Esophagus squamous epithelium (tissue), 4 donors: ENCODE measurements around the gene PDSS2.

Experiments used
- POLR2A ChIP-seq, 4 donors: fragments of 450-650 bp; IDR thresholded peaks; one replicate each; pipeline ENCODE4 v1.6.1; 2017; ENCODE audit warnings: antibody characterized with exemption in 4 of 4, mild to moderate bottlenecking in 4 of 4, moderate library complexity in 3 of 4
- TF ChIP-seq, protein P1 (sequence below), 6 experiments: fragments of 450-650 bp in 4 of 6; fragments of 200-600 bp in 2 of 6; sonication (generic) in 2 of 6; IDR thresholded peaks; one replicate each; pipeline ENCODE4 v1.5.1; 2016 to 2019; ENCODE audit warnings: antibody characterized with exemption in 6 of 6, mild to moderate bottlenecking in 4 of 6, moderate library complexity in 4 of 6

DNA sequence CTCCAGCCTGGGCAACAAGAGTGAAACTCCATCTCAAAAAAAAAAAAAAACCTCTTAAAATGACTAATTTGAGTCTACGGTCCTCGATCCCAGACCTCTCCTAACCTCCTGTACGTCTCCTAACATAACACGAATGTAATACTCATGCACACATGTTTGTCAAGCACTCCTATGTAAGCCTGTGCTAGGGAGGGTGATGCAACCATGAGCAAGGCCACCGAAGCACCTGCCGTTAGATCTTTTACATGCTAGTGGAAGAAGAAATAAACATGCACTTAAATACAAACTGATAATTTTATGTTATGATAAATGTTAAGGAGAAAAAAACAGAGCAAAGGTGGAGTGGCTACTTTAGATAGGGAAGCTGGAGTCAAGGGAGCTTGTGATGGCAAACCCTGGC is 271.7 kb downstream of the PDSS2 start:
- TF ChIP-seq, protein P1, sequence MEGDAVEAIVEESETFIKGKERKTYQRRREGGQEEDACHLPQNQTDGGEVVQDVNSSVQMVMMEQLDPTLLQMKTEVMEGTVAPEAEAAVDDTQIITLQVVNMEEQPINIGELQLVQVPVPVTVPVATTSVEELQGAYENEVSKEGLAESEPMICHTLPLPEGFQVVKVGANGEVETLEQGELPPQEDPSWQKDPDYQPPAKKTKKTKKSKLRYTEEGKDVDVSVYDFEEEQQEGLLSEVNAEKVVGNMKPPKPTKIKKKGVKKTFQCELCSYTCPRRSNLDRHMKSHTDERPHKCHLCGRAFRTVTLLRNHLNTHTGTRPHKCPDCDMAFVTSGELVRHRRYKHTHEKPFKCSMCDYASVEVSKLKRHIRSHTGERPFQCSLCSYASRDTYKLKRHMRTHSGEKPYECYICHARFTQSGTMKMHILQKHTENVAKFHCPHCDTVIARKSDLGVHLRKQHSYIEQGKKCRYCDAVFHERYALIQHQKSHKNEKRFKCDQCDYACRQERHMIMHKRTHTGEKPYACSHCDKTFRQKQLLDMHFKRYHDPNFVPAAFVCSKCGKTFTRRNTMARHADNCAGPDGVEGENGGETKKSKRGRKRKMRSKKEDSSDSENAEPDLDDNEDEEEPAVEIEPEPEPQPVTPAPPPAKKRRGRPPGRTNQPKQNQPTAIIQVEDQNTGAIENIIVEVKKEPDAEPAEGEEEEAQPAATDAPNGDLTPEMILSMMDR (IDR thresholded peaks at IDR 0.05) = no peak
- no peak for TF ChIP-seq POLR2A (IDR thresholded peaks at IDR 0.05)
